Stimulated activated CD8-positive, alpha-beta memory T cell treated with anti-CD3 and anti-CD28 coated beads, Interleukin-4, amount 100 ng/mL, for 48 hours (primary cell): ENCODE results near the gene TMEM238L.
"Not testable (repeated sequence)": the region's sequence is repeated elsewhere in the genome, so short reads cannot be mapped to it uniquely, and the experiment has no call there.

Source experiments
- DNase-seq: peaks from one replicate; pipeline ENCODE4 v3.0.0-alpha.2; 2020

The TMEM238L gene, protein sequence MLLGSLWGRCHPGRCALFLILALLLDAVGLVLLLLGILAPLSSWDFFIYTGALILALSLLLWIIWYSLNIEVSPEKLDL

DNA sequence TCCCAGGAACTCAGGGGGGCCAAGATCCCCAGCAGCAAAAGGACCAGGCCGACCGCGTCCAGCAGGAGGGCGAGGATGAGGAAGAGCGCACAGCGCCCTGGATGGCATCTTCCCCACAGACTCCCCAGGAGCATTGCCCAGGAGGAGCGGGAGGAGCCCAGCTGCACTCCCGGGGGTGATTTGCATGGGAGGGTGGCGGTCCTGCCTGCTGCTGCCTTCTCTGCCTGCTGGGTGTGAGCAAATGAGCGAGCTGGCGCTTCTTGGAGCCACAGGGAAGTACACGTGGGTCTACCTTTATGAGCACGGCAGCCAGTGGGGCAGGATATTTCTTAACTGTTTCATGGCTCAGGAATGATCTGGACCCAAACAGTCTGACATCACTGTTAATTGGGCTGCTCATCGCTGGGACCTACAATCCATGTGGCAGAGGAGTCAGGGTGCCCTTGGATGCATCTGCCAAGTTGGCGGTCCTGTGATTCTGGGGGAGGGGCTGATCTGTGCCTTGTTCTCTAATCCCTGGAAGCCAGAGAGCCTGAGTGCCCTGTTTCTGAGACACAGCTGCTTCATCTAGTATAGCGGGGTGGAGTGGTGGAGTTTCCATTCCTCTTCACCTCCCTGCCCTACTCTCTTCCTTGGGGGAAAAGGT lies at the start of gene TMEM238L:
Gene TMEM238L, minus strand, starts transcription at position 270 of the 646 bp plus-strand sequence. Its CDS starts 136 bp downstream, at position 134.
- no peak for DNase-seq

GRCh38 chr17:10846636-10847035 lies 42.7 kb upstream of the TMEM238L start:
- not testable (repeated sequence) for DNase-seq

GRCh38 chr17:10845388-10845751 lies 41.5 kb upstream of the TMEM238L start:
- no peak for DNase-seq

- peak; percentile 80 for DNase-seq
These were observed 40.9 kb upstream of the TMEM238L start for GRCh38 chr17:10844621-10845387.

GRCh38 chr17:10843811-10844210 lies 39.9 kb upstream of the TMEM238L start:
- DNase-seq = peak; percentile 28

DNA sequence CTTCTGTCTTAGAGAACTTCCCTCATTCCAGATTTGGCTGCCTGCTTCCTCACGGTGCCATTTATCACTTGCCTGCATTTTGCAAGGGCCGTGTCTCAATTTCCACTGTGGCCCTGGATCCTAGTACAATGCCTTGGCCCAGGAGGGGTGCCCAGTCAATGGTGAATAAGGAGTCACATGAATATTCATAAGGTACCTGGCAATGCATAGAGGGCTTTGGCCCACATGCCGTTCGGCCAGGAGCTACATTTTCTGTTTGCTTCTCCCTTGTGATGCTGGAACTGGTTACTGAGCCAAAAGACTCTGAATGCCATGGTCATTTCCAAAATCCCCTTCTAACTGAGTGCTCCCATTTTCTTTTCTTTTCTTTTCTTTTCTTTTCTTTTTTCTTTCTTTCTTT lies 38.8 kb upstream of the TMEM238L start:
- DNase-seq = no peak

DNA sequence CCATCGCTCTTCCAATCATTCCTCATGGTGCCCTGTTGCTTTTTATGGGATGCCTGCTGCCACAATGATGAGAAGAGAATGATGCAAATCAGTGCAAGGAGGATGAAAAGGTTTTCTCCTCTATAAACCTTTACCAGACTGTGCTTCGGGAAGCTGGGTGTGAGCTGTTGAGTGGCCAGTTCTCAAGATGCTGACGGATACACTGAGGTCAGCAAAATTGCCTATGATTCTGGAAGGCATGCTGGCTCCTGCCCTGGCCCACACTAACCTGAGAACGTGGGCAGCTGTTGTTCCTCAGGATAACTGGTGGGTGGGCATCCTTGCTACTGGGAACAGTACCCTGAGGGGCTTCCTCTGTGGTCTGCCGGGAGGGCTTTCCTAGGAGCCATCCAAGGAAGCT lies 34.8 kb upstream of the TMEM238L start:
- DNase-seq = no peak

DNA sequence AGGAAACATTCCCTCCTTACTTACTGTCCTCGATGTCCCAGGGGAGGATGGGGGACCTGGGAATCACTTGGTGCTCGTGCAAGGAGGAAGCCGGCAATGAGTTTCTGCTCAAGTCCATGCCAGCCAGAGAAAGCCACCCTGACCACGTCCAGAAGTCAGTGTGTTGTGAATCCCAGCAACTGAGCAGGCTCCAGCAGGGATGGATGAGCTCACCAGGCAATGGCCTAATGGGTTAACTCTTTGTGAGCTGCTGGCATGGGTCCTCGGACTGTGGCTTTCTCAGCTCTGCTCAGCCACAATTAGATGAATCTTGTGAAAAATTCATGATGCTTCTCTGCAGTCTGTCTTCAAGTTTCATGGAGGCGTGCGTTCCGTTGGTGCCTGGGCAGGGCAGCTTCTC lies 34.0 kb upstream of the TMEM238L start, which contains the start of gene PIRT:
Gene PIRT, minus strand, starts transcription at position 167 of the 400 bp plus-strand sequence. CDS start 12,442 bp downstream, outside the sequence.
- DNase-seq = no peak

DNA sequence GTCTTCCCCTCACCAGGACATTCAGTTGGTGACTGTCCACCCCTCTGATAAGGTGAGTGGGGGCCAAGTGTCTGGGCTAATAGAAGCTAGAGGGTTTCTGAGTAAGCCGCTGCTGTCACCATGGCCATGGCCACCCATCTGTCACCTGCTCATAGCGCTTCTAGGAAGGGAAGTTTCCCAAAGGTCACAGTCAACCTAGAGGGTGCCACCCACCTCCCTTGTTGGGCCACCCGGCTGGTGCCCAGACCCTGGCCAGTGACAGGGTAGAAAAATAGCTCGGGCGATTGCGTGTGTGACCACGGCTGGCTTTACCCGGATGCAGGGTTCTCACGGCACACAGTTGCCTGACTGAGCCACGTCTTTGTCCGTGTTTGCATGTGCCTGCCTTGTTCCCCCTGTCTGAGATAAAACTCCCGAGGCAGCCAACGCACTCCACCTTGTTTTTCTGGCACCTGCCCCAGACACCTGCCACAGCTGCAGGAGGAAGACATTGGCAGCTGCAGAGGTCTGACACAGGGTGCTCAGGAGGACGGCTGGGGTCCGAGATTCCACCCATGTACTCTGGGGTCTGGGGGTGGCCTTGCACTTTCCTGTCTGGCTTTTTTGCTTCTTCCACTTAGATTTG lies 33.2 kb upstream of the TMEM238L start:
- DNase-seq = no peak

GRCh38 chr17:10836145-10836544 lies 32.2 kb upstream of the TMEM238L start:
- no peak for DNase-seq

DNA sequence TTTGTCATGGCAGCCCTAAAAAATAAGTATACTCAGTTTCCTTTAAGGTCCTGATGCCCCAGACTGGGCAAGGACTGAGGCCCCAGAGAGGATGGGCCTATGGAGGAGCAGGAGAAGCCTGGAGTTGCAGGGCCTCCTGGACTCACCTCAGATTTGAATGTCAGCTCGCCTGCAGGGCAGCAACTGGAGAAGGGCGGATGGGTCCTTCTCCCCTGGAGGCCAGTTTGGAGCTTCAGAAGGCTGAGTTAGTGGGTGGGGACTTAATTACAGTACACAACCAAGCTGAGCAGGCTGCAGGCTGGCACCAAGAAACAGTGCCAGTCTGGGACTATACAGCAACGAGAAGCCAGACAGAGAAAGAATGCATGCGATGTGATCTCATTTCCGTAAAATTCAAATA lies 27.8 kb upstream of the TMEM238L start:
- DNase-seq = no peak

DNA sequence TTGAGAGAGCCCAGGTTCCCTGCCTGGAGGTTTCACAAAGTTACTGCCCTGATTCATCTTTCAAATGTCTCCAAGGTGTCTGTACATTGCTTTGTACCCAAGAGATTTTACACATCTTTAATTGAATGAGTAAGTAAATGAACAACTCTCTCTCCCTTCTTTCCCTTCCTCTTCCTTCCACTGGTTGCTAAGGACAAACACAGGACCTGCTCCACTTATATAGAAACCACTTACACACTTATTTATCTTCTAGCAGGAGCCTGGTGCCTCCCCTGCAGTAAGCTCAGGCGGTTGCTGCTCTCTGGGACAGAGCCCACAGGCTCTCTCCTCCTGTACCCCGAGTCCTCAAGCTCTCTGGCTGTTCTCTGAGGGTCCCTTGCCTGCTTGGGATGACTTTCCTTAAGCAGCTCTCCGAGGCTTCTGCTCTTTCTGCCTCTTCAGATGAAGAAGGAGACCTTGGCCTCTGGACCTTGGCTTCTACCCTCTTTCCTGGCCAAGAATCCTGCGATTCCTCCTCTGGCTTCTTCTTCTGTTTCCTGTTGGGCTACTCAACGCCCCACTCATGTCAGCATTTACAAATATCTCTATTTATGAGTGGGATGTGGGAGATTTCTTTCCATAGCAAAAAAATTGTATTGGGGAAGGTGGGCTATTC lies 24.1 kb upstream of the TMEM238L start:
- DNase-seq = no peak

- DNase-seq = no peak
These were observed 21.0 kb upstream of the TMEM238L start for GRCh38 chr17:10824874-10825273.

DNA sequence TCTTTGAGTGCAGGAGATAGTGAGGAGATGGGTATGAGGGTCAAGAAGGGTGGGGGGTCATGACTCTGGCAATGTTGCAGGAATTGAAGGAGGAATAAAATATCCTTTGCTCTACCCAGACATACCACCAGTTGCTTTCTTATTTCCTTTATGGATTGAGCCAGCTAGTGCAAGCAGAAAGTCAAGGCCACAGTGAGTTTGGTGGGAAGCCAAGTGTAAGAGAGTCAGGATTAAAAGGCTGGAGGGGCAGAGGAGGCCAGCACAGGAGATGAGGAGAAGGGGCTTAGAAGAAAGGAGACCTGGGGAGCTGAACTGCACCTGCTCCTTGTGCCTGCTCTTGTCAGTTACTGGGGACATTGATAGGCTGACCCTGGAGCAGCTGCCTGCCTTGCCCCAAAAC lies 17.9 kb upstream of the TMEM238L start:
- no peak for DNase-seq

DNA sequence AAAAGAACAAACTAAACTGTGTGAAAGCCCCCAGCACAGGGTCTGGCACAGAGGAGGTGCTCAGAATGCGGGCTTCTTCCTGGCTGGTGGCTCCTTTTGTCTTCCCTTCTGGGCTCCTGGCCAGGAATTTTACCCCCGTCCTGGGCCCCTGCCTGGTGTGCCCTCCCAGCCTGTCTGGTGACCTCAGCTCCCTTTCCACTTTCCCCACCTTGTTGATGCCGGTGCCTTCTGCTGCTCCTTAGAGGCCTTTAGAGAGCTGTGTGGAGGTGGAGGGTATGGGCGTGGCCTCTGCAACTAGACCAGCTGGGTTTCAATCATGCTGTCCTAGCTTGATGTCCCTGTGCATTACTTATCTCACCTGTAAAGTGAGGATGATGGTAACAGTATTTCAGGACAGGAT lies 17.2 kb upstream of the TMEM238L start:
- no peak for DNase-seq

GRCh38 chr17:10815319-10815718 lies 11.4 kb upstream of the TMEM238L start:
- DNase-seq = no peak

DNA sequence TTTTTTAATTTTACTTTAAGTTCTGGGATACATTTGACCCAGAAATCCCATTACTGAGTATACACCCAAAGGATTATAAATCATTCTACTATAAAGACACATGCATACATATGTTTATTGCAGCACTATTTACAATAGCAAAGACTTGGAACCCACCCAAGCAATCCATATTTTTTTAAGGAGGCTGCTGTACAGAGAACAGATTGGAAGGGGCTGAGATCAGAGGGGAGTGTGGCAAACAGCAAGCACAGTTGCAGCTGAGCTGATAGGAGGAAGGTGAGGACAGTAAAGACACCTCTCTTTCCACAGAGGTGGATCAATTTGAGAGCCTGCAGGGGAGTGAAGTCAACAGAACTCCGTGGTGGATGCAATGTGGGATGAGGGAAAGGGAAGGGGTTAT lies 10.2 kb upstream of the TMEM238L start:
- no peak for DNase-seq

DNA sequence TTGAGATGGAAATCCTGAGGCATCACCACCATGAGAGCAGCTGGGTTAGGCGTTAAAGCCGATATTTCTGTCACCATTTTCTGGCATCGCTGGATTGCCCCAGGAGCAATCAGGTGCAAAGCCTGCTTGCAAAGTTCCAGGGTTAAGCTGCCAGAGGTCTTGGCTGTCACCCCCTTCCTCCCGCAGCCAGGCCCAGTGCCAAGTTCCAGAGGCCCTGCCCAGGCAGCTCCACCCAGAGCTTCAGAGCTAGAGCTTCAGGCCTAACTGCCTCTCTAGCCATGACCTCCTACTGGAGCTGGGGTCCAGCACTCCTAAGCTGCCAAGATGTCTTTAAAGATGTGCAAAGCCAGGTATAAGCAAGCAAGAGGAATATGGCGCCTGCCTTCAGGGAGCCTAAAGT lies 8.8 kb upstream of the TMEM238L start:
- DNase-seq = no peak

DNA sequence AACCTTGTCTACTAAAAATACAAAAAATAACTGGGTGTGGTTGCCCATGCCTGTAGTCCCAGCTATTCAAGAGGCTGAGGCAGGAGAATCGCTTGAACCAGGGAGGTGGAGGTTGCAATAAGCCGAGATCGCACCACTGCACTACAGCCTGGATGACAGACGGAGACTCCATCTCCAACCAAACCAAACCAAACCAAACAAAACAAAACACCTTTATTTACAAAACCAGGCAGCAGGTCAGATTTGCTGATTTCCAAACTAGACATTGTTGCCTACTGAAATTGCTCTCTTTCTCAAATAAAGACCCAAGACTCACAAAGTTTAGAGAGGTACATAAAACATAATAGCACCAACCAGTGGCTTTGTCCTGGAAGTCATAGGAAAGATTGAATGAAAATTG lies 5.7 kb upstream of the TMEM238L start:
- no peak for DNase-seq

GRCh38 chr17:10807704-10808128 lies 3.8 kb upstream of the TMEM238L start:
- no peak for DNase-seq

GRCh38 chr17:10806545-10807262 lies 2.8 kb upstream of the TMEM238L start:
- DNase-seq = no peak

DNA sequence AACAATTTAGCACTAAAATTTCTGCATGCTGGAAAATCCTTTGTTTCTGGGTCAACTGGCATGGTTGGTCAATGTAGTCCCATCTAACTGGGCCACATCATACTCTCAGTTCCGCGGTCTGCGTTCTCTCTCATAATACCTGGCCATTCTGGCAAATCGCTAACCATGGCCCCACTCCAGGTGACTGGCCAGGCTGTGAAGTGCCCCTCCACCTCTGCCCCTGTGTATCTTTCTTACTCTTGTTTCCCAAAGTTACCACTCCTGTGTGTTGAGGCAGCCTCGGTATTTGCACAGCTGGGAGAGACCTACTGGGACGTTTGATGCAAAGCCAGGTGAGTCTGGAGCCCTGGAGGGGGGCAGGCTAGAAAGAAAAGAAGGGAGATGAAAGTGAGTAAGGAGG lies 2.0 kb upstream of the TMEM238L start:
- no peak for DNase-seq

DNA sequence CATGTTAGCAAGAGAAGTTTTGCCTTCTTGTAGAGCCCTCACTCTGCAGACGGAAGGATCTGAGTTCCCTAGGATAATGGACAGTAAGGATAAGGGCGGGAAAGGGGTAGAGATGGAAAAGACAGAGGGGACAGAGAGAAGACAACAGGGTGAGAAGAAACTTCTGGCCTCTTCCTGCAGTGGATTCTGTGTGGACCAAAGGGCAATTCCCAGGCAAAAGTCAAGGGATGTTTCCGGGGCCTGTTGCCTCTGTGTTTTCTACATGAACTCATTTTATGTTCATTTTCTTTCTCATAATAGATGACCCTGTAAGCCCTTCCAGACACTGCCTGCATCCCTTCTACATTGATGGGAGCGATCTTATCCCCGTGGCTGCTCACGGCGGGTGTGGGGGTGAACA lies 647 bp upstream of the TMEM238L start:
- DNase-seq = no peak
